Urothelium cell line (cell line): ENCODE data around the gene NFKBIE.

ENCODE experiments used
- DNase-seq: peaks from one replicate; pipeline ENCODE4 v3.0.0; 2011; ENCODE audit warnings: low spot score, mixed read lengths
- FAIRE-seq: peaks from 2 replicates; lab custom pipeline; 2011; peaks lifted over from hg19 to GRCh38; lab: Jason Lieb, UNC

NFKBIE gene

GRCh38 chr6:44211284-44211683 lies 54.1 kb downstream of the NFKBIE start:
- no peak for DNase-seq
- no peak for FAIRE-seq
